Occipital lobe (tissue), 2 donors: ENCODE measurements around the gene RNF152. TPM values are rescaled to one million over a fixed set of nuclear protein-coding genes. Genes with fewer than 3 reads are reported as not detected.

Experiments used
- DNase-seq: peaks from one replicate; lab custom pipeline; 2025; lab: John Stamatoyannopoulos, UW
- total RNA-seq: library from RNA; depleted of rRNA; stranded (reverse); fragments of >200 nt; gene quantifications from one replicate; pipeline ENCODE4 v1.2.3, GENCODE V29; 2014

Gene RNF152
- total RNA-seq, 1 donor from 2014 or later: 97.9 TPM

DNA sequence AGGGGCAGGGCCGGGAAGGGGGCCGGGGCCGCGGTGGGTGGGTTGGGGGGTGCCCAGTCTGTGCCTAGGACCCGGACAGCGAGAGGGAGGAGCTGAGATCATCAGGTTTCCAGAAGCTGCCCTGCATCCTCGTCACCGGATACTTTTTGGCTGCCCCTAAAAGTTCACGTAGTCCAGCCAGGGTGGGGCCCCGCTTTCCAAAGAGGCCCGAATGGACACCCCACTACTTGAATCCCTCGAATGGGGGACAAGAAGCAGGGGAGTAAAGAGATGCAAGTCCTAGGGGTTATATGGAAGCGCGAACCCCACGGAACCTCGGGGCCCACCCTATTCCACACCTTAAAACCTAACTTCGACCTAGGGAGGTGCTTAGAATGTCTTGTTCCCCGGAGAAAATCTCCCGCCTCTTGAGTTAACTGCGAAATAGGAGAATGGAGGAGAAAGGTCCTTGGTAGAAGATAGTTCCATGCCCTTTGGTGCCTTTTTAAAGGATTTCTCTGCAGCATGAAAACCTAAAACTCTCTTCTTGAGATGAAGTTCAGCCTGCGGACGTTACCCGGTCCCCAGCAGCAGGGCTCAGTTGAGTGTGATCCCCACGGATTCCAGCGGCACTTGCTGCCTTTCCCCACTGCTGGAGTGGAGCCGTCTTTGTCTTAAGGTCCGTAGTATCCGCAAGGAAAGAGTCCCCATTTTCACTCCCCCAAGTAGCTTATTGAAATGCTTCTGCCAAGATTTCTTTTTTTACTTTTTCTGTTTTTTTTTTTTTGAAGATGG, 2.1 kb upstream of the RNF152 start:
- no peak for DNase-seq

GRCh38 chr18:61893971-61894750, 1.4 kb upstream of the RNF152 start:
- DNase-seq: peak; percentile 42

DNA sequence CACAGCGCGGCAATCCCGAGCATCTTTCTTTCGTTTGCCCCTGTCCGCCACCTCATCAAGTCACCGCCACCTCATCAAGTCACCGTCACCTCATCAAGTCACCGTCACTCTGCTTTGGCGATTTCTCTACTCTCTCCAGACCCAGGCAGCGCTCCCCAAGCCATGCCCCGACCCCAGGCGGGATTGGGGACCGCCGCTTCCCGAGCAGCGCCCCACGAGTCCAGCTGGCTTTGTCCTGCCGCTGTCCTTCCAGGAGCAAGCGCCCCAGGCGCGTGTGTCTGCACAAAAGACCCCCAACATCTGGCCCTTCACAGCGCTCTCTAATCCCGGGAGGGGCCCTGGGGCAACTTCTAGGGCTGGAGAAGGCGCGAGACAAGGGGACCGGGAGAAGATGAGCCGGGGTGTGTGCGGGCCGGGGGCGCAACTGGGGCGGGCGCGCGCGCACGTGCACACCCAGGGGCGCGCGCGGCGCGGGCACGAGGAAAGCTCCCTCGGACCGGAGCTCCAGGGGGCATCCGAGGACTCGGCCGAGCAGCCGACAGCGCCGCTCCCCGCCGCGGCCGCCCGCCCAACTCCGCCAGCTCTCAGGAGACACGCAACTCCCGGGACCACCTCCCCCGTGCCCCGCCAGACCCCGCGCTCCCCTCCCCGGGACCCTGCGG, 633 bp upstream of the RNF152 start:
- DNase-seq: no peak

- no peak for DNase-seq
These were observed 913 bp downstream of the RNF152 start for GRCh38 chr18:61891894-61892293.

DNA sequence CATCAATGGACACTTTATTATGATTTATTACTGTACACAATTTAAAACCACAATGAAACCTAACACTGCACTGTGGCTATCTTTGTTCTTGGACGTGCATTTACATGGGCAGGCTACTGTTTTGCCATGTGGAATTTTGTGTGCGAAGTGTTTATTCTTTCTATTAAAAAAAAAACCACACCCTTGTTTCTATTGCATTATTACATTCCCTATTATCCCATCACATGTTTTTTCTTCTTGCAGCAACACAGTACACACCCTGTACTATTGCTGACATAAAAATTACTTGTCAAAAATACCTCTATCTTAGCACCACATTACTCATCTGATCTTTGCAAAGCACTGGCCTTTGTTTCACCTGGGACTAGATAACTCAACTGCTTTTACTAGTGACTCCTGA, 1.5 kb downstream of the RNF152 start:
- DNase-seq: no peak

- no peak for DNase-seq
These were observed 2.5 kb downstream of the RNF152 start for GRCh38 chr18:61890344-61890743.

- no peak for DNase-seq
These were observed 3.3 kb downstream of the RNF152 start for GRCh38 chr18:61889541-61889940.

GRCh38 chr18:61888622-61889021, 4.2 kb downstream of the RNF152 start:
- DNase-seq: no peak

GRCh38 chr18:61887838-61888237, 5.0 kb downstream of the RNF152 start:
- DNase-seq: no peak

GRCh38 chr18:61883547-61883946, 9.3 kb downstream of the RNF152 start:
- no peak for DNase-seq

DNA sequence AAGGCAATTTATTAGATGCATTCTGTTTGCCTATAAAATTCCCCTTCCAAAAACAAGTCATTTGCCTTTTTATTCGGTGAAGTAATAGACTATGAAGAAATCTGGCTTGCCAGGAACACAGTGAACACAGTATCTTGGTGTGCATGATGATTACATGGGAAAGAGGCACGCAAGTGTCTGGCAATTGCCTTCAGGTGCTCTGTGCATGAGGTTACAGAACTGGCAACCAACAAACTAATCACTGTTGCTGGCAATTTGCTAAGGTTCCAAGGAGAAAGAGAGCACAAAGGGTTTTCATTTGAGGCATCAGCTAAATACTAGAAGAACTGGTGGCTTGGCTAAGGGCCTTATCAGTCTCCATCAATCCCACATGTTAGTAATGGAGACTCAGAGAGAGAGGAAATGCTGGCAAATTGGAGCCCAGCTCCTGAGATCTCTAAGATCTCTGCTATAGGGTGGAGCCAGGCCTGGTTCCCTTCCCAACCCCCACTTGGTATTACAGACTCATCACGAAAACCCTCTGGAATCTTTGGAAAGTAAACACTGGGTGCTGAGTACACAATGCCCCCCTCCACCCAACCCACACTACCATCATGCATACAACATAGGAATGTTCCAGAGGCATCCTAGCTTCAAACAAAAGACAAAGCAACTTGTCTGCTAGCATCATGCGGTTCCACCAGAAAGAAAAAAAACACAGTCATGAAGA, 10.4 kb downstream of the RNF152 start:
- DNase-seq: no peak

DNA sequence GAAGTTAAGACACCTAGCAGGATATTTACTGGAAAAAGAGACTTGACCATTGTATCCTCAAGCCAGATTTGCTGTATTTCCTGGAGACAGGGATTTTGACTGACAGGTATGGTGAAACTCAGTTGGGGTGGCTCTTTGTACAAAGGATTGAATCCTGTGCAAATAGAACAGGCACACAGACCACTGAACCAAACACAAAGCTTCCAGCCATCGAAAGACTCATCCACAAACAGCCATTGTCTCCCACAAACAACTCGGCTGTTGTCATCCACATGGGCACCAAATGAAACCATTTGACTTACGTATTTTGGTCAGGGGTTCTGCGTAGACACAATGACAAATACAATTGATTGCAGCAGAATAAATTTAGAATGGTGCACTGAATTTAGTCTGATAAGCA, 15.9 kb downstream of the RNF152 start:
- peak; percentile 35 for DNase-seq

- no peak for DNase-seq
These were observed 22.7 kb downstream of the RNF152 start for GRCh38 chr18:61870151-61870550.

DNA sequence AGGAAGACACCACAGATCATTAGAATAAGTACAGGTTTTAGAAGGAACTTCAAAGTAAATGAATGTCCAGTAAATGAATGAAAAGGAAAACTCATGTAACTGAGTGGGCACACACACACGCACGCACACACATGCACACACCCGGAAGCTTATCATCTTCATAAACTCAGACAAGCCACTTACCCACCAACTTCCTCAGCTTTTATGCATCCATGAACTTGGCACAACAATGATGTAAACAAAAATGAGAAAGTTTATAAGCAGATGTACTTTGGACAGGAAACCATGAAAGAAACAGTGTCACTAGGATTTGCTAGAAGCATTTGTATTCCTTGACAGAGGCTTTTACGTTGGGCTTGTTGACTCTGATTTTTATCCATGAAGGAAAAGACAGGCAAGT, 23.2 kb downstream of the RNF152 start:
- no peak for DNase-seq

DNA sequence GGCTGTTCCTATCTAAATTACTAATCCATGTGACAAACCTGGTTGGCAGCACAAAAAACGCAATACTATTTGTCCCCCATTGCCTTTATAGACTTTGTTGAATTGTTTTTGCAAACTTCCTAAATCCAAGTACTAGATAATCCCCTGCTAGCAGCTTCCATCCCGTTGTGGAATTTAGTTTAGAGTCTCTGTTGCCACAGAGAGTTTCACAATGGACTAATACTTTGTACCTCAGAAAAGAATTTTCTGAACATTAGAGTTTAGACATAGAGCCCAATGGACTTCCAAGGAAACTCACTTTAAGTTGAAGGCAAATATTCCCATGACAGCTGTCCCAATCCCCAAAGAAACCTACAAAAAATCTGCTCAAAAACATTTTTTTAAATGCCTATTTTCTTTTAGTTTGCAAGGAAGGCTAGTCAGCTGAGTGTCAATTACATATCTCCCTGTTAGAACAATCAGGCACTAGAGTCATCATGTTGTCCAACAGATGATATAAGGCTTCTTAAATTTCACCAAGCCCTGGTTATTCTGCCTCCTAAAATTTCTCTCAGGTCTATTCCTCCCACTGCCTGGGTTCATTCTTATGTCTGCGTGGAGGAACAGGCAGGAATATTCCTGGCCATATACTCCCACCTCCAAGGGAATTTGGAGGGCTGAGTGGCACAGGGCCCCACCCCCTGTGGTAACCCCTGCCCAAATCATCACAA, 27.2 kb downstream of the RNF152 start:
- no peak for DNase-seq

DNA sequence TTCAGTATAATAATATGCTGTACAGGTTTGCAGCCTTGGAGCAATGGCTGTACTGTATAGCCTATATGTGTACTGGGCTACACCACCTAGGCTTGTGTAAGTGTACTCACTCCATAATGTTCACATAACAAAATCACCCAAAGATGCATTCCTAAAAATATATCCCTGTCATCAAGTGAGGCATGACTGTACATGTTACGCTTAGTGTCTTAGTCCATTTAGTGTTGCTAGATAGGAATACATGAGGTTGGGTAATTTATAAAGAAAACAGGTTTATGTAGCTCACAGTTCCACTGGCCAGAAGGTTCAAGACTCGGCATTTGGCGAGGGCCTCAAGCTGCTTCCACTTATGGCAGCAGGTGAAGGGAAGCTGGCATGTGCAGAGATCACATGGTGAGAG, 31.4 kb downstream of the RNF152 start:
- DNase-seq: no peak

DNA sequence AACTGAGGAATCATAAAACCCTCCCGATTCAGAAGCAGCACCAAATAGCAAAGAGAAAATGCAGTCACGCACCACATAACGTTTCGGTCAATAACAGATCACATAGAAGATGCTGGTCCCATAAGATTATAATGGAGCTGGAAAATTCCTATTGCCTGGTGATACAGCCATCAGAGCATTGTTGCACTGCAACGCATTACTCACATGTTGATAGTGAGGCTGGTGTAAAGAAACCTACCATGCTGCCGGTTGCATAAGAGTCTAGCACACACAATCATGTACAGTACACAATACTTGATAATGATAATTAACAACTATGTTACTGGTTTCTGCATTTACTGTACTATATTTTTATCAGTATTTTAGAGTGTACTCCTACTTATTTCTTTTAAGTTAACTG, 32.5 kb downstream of the RNF152 start:
- DNase-seq: no peak

DNA sequence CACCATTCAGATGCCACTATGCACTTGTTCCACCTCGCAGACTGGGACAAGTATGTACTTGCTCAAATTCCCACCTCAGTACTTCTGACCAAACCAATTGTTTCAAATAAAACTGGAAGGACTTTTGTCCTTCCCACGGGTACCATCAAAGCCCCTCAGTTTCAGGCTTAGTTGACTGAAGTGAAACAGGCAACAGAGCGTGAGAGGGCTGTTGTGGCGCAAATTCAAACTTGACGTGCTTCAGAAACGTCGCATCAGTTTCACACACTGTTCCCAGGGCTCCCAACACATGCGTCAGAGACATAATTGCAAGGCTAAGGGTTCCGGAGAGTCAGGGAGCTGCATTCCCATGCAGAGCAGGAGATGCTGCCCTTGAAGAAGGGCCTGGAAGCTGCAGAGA, 33.7 kb downstream of the RNF152 start:
- no peak for DNase-seq

DNA sequence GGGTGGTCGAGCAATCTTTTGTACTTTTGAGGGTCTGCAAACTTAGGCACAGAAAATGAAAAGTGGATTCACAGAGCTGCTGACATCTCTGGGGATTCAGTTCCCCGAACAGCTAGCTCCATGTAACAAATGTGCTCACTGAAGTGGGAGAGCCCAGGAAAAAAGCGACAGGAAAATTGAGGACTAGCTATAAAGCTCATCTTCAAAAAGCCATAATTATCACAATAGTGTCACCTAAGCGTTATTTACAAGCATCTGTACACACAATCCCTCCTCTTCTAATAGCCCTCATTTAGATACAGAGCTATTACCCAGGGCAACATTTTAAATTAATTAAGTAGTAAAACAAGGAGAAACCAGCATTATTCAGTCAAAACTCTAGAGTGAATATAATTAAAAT, 36.1 kb downstream of the RNF152 start:
- DNase-seq: no peak

- DNase-seq: no peak
These were observed 37.1 kb downstream of the RNF152 start for GRCh38 chr18:61855449-61856378.
